Measurements from ENCODE around the gene KCNMA1. TPM values are rescaled to one million over a fixed set of nuclear protein-coding genes. Genes with fewer than 3 reads are reported as not detected.
A peak's percentile ranks its signal among the peaks of the same experiment; 100 is the strongest.

The KCNMA1 gene
- total RNA-seq, 3 donors from 2014 or later: 45.4 to 312 (median 62.4) TPM

- TF ChIP-seq, protein P1, sequence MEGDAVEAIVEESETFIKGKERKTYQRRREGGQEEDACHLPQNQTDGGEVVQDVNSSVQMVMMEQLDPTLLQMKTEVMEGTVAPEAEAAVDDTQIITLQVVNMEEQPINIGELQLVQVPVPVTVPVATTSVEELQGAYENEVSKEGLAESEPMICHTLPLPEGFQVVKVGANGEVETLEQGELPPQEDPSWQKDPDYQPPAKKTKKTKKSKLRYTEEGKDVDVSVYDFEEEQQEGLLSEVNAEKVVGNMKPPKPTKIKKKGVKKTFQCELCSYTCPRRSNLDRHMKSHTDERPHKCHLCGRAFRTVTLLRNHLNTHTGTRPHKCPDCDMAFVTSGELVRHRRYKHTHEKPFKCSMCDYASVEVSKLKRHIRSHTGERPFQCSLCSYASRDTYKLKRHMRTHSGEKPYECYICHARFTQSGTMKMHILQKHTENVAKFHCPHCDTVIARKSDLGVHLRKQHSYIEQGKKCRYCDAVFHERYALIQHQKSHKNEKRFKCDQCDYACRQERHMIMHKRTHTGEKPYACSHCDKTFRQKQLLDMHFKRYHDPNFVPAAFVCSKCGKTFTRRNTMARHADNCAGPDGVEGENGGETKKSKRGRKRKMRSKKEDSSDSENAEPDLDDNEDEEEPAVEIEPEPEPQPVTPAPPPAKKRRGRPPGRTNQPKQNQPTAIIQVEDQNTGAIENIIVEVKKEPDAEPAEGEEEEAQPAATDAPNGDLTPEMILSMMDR (IDR thresholded peaks at IDR 0.05): no peak
- intact Hi-C loops (cut with DNase I, micrococcal nuclease): loop anchor here in 1 of 2 donors (2.0 kb wide), 1 partner anchor 28 kb away; no protein-coding TSS in a partner anchor
- H3K4me3 ChIP-seq: no peak overlapping the region
- H3K9me3 ChIP-seq: no peaks in the 10 kb centered on the region
- no peaks in the 10 kb centered on the region for H3K4me1 ChIP-seq (ENCODE audit: low read depth)
- no peak for ATAC-seq
- no peaks in the 10 kb centered on the region for H3K36me3 ChIP-seq (ENCODE audit: low read depth)
- DNase-seq: no peak
Measured at GRCh38 chr10:76920581-76920980, 717.0 kb downstream of the KCNMA1 start.

- TF ChIP-seq, protein P1 (IDR thresholded peaks at IDR 0.05): no peak
- H3K4me1 ChIP-seq (ENCODE audit: low read depth): no peaks in the 10 kb centered on the region
- DNase-seq: no peak
- intact Hi-C loops (cut with DNase I, micrococcal nuclease): no loop called here
- no peak for ATAC-seq
- H3K36me3 ChIP-seq (ENCODE audit: low read depth): no peaks in the 10 kb centered on the region
- no peaks in the 10 kb centered on the region for H3K9me3 ChIP-seq
- no peak overlapping the region for H3K4me3 ChIP-seq
Measured at GRCh38 chr10:76918106-76918505, 719.5 kb downstream of the KCNMA1 start.

DNA sequence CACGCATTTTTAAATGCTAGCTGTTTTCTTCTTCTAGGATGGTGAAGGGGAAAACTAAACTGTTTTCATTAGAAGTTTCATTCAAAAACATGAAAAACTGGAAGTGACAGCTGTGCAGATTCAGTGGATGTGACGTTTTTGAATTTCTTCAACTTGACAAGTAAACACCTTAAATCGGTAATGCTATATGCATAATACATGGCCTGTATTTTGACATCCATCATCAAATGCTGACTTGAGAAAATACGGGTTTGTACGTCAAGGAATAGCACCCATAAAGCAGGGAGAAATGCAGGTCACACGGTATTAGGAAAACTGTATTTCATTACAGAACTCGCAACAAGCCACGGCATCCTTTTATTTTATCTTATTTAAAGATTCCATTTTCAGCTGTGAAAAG lies 720.5 kb downstream of the KCNMA1 start:
- H3K4me3 ChIP-seq: no peak overlapping the region
- DNase-seq (no peak), ATAC-seq (no peak)
- TF ChIP-seq, protein P1 (IDR thresholded peaks at IDR 0.05): no peak
- H3K36me3 ChIP-seq (ENCODE audit: low read depth): no peaks in the 10 kb centered on the region
- intact Hi-C loops (cut with DNase I, micrococcal nuclease): no loop called here
- no peaks in the 10 kb centered on the region for H3K4me1 ChIP-seq (ENCODE audit: low read depth)
- H3K9me3 ChIP-seq: no peaks in the 10 kb centered on the region

DNA sequence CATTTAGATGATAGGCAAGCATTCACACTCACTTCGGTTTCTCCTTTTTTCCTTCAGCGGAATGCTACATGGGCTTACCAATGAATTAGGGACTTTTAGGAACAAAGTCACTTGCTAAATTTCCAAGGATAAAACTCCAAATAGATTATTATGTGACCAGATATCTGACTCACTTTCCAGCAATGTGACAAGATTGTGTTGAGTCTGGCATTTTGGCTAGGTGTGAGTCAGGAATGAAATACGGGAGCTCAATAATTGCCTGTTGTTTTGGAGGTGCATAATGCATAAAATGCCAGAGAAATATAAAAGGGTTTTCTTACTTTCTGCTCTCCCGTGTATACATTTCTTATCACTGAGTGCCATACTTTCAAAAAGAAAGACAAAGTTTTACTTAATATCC lies 721.1 kb downstream of the KCNMA1 start:
- Histone ChIP-seq H3K9me3 (no peaks in the 10 kb centered on the region), H3K4me1 (ENCODE audit: low read depth) (no peaks in the 10 kb centered on the region), H3K4me3 (no peak overlapping the region), H3K36me3 (ENCODE audit: low read depth) (no peaks in the 10 kb centered on the region)
- TF ChIP-seq, protein P1 (IDR thresholded peaks at IDR 0.05): no peak
- DNase-seq: no peak
- intact Hi-C loops (cut with DNase I, micrococcal nuclease): no loop called here
- ATAC-seq: no peak

DNA sequence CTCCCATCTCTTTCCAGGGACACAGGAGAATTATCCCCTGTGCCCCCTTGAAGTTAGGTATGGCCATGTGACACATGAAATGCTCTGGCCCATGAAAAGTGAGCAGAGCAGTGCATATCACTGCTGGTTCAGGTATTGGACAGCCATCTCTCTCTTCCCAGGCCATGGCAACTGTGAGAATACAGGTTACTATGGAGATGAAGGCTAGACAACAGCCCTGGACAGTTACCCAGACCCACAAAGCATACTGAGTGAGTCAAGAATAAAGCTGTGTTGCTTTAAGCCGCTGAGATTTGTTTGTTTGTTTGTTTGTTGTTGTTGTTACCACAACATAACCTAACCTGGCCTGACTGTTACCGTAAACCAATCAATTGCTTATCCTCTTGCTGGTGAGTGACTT lies 722.3 kb downstream of the KCNMA1 start:
- ATAC-seq (no peak), DNase-seq (no peak)
- H3K36me3 ChIP-seq (ENCODE audit: low read depth): no peaks in the 10 kb centered on the region
- H3K4me1 ChIP-seq (ENCODE audit: low read depth): no peaks in the 10 kb centered on the region
- TF ChIP-seq, protein P1 (IDR thresholded peaks at IDR 0.05): no peak
- H3K4me3 ChIP-seq: no peak overlapping the region
- intact Hi-C loops (cut with DNase I, micrococcal nuclease): no loop called here
- no peaks in the 10 kb centered on the region for H3K9me3 ChIP-seq

- Histone ChIP-seq H3K36me3 (ENCODE audit: low read depth) (no peaks in the 10 kb centered on the region), H3K9me3 (no peaks in the 10 kb centered on the region), H3K4me3 (no peak overlapping the region), H3K4me1 (ENCODE audit: low read depth) (no peaks in the 10 kb centered on the region)
- ATAC-seq (peak; percentile 56), DNase-seq (peak in 2 of 3 donors; percentile 44 to 55)
- TF ChIP-seq, protein P1 (IDR thresholded peaks at IDR 0.05): no peak
- intact Hi-C loops (cut with DNase I, micrococcal nuclease): no loop called here
Measured at GRCh38 chr10:76911184-76911583, 726.4 kb downstream of the KCNMA1 start.
